GM18867 (cell line): ENCODE measurements around the gene MED9.

ENCODE experiments used
- ATAC-seq: cut with Tn5 transposase; IDR thresholded peaks from one replicate; pipeline ENCODE4 v1.9.1; 2021; ENCODE audit warnings: mild to moderate bottlenecking, moderate library complexity; ENCODE audit not compliant: unreplicated experiment

MED9 gene

DNA sequence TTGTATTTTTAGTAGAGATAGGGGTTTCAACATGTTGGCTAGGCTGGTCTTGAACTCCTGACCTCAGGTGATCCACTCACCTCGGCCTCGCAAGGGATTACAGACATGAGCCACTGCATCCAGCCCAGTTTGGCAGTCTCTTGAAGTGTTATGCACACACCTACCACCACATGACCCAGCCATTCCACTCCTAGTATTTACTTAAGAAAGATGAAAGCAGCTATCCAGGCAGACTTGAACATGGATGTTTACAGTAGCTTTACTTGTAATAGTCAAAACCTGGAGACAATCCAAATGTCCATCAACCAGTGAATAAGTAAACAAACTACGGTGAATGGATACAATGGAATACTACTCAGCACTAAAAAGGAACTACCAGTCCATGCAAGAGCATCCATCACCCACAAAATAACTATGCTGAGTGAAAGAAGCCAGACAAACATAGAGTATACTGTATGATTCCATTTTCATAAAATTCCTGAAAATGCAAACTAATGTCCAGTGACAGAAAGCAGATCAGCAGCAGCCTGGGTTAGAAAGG is 57.2 kb downstream of the MED9 start:
- no peak for ATAC-seq

DNA sequence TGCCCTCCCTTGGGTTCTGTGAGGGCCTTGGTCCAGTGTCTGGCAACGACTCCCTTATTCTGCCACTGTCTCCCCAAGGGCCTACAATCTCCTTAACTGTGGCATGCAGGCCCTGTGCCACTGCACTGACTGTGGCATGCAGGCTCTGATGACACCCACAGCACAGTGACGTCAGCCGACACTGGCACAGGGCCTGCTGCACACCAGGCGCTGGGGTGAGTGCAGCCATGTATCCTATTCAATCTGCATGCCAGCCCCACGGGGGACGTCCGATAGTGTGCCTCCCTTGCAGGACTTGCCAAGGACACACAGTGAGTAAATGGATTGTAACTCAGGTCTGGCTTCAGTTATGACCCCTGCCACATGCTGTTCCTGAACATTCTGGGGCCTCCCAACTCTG is 59.2 kb downstream of the MED9 start:
- no peak for ATAC-seq

DNA sequence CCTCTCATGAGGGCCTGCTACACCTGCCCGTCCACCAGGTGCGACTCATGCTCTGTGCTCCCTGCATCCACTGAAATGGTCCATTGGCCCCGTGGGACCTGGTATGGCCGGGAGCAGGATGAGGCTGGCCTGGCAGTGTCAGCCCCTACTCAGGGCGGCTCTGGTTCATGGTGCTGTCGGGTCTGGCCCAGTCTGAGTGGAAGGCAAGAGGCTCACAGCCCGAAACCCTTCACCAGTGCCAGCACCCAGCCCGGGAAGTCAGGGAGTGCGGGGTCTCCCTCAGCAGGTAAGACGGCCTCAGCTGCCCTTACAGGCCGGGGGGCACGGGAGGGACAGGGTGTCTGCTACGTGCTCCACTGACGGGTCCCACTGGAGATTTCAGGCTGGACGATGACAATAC is 59.9 kb downstream of the MED9 start:
- ATAC-seq = no peak

DNA sequence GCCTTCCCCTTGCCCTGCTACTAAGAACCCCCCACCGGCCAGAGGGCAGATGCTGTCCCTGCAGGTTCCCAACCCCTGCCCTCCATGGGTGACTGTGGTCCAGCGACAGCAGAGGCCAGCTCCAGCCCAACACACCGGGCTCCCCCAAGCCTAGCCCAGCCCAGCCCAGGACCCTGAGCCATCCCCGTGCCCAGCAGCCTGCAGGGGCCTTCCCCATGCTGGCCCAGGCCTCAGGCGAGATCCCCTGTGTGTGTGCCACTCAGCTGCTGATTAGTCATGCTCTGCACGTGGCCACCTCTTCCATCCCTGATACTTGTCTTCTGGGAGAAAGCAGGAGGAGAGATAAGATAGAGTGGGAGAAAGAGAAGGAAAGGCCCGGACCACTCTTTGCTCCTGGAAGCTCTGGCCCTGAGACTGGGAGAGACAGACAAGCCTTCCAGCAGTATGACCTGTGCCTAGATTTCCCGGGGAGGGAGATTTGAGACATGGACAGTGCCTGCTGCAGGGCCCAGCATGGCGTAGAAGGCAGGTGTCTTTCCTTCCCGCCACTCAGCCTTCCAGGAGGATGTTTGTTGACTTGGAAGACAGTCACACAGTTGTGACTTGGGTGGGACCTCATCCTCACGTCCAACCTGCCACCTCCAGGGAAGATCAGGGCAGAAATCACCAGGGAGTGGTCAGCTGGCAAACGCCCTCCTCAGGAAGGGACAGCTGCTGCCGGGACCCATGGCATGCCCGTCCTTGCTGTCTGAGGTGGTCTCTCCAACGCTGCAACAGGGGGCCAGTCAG is 60.7 kb downstream of the MED9 start:
- no peak for ATAC-seq

DNA sequence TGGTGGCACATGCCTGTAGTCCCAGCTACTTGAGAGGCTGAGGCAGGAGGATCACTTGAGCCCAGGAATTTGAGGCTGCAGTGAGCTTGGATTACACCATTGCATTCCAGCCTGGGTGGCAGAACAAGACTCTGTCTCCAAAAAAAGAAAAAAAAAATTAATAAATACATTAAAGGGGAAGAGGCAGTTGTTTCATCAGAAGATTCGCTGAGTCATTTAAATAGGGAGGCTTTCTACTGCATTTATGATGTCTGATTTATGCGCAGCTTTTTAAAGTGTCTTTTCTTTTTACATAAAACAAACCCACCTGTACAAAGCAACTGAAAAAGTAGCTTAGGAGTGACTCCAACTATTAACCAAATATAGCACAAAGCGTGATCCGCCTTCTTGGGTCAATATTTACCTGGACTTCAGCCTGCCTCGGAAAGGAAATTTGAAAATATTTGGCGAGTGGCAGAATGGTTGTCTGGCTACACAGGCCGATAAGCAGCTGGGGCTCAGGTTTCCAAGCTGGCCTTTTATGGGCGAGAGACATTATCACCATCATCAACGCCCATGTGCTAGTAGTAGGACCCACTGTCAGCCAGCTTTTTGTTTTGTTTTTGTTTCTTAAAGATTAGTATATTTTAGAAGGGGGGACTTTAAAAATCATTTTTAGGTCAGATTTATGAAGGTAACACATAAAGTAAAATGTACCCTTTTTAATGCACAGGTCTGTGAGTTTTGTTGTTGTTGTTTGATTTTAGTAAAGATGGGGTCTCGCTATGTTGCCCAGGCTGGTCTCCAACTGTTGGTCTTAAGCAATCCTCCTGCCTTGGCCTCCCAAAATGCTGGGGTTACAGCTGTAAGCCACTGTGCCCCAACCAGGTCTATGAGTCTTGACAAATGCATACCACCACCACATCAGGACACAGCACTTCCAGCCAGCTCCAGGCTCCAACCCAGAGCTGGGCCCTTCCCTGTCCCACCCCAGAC is 61.9 kb downstream of the MED9 start:
- no peak for ATAC-seq

DNA sequence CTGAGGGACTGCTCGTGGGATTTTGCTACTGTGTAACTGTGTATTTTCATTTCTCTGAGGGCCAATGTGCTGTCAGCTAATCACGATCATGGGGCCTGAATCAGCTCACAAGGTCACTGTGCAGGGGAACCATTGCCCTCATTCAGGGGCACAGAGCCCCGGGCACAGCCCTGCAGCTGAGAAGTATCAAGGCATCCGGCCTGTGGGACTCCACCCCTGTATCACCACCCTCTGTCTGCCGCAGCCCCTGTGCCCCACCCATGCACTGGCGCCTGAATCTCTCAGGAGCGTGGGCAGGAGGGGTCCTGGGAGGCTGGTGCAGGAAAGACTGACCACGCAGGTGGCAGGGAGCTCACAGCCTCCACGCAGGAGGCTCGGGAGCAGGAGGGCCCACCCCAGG is 62.8 kb downstream of the MED9 start:
- no peak for ATAC-seq

DNA sequence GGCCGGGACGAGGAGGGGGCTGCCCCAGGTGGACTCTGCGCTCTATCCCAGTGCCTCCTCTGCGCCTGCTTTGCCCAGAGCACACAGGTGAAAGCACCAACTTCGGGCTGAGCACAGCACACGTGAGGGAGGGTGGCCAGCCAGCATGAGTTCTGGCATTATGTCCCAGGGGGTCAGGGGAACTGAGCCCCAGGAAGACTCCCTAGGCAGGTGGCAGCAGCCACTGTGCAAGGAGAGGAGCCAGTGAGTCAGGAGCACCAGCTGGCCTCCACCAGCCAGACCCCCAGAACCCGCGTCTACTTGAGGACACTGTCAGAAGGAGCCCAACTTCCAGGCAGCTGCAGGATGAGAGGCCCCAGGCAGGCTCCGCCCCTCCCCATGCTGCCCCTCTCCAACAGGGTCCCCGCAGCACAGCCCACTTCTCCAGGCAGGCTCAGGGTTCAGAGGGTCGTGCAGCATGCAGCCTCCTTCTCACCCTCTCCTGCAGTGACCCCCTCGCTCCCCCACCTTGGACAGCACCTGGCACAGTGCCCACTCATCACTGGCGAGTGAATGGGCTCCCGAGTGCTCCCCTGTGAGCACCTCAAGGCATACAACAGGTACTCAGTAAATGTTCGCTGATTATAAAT is 63.6 kb downstream of the MED9 start:
- no peak for ATAC-seq

DNA sequence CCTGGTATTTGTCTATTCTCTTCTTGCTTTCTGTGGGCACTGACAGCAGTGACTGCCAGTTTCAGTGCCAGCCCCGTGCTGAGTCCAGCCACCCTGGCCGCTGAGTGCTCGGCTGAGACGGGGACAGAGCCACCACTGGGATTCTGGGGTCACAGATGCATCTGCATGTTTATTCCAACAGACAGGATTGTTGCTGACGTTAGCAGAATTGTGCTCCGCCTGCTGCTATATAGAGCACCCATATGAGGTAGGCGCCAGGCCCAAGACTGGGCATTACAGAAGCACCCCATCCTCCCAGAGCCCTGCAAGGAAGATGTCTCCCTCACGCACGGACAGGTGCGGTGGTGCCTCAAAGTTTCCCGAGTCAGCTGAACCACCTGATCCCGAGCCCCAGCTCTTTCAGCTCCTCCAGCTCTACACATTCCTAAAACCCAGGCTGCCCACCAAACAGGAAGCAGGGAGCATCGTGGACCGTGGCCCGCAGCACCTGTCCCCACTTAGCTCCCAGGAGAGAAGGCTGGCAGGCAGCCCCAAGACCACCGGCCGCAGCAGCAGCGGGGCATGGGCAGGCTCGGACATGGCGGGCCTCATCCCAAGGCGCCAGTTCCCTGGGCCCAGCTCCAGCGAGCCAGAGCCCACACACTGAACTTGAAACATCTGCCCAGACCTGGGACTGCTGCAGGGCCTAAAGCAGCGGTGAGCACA is 64.3 kb downstream of the MED9 start:
- ATAC-seq = no peak

DNA sequence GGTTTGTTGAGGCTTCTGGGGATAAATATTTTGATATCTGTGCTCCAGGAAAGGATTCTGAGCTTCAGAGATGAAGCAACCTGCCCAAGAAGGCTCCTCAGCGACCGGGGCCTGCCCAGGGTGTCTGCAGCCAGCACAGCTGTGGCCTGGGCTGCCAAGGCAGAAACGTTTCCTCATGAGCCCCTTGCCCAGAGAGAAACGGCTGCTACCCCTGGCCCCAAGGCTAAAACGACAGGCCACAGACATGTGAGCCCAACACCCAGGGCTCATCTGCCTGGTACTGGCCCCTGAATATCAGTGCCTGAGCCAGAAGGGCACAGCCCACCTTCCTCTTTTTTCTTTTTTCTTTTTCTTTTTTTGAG is 64.8 kb downstream of the MED9 start:
- ATAC-seq = no peak
